GM19467 (cell line): ENCODE measurements around the gene CADPS.

Experiments
- ATAC-seq: cut with Tn5 transposase; IDR thresholded peaks from one replicate; pipeline ENCODE4 v1.9.1; 2021; ENCODE audit warnings: mild to moderate bottlenecking, moderate library complexity; ENCODE audit not compliant: unreplicated experiment

The CADPS gene

DNA sequence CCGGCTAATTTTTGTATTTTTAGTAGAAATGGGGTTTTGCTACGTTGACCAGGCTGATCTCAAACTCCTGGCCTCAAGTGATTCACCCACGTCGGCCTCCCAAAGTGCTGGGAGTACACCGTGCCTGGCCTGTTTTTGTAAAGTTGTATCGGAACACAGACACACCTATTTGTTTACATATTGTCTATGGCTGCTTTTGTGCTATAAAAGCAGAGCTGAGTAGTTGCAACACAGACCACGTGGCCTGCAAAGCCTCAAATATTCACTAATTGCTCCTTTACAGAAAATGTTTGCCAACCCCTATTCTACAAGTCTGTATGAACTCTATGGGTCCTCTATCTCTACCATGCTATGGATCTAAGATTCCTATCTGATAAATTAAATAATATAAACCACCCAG, 175.5 kb downstream of the CADPS start:
- ATAC-seq: no peak

GRCh38 chr3:62696011-62696410, 179.2 kb downstream of the CADPS start:
- ATAC-seq: no peak

DNA sequence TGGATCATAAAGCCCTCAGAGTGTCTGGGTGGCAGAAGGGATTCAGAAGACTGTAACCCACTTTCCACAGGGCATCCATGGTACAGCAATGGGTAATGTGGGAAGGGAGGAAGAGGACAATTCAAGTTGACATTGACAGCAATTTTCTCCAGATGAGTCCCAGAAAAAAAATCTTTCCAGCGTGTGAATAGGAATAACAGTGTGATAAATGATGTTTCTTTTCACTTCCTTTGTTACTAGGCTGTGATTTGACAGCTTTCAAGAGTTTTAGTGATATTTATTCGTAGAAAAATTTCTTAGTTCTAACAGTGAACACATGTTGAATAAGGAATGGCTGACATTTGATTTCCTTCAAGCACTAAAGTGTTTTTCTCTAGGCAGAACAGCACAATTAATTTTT, 186.4 kb downstream of the CADPS start:
- no peak for ATAC-seq

GRCh38 chr3:62688050-62688449, 187.2 kb downstream of the CADPS start:
- ATAC-seq: no peak

GRCh38 chr3:62686503-62687294, 188.5 kb downstream of the CADPS start:
- ATAC-seq: no peak

DNA sequence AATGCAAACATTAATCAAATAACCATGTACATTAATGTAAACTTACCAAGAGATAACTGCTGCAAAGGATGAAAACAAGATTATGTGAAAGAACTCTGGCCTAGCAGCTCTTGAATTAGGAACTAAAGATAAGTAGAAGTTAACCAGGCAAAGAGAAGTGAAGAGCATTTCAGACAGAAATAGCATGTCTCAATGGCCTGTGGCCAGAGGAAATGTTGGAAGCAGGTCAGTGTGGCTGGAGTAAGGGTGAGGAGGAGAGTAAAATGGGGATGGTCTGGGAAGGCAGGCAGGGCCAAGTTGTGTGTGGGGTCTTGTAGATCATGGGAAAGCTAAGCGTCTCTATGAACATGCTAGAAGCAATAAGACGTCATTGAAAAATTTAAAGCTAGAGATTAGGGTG, 192.4 kb downstream of the CADPS start:
- ATAC-seq: no peak

- ATAC-seq: no peak
Observed at GRCh38 chr3:62679988-62680387, 195.2 kb downstream of the CADPS start.

DNA sequence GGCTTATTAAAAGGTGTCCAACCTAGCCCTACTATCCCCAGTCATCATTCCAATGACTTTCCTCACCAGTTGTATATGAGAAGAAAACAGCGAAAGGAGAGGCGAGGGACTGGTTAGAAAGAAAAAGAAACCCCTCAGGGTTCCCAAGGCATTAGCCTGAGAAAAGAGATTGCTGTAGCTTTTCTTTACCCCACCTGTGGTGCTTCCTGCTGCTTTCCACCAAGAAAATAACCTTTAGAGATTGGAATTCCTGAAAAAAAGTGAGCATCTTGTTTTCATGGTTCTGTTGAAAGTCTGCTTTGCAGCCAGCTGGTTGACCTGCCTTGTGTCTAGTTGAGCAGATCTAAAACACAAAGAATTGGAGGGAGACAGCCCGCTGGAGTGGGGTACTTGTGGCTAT, 196.4 kb downstream of the CADPS start:
- ATAC-seq: no peak

GRCh38 chr3:62677926-62678325, 197.3 kb downstream of the CADPS start:
- no peak for ATAC-seq

DNA sequence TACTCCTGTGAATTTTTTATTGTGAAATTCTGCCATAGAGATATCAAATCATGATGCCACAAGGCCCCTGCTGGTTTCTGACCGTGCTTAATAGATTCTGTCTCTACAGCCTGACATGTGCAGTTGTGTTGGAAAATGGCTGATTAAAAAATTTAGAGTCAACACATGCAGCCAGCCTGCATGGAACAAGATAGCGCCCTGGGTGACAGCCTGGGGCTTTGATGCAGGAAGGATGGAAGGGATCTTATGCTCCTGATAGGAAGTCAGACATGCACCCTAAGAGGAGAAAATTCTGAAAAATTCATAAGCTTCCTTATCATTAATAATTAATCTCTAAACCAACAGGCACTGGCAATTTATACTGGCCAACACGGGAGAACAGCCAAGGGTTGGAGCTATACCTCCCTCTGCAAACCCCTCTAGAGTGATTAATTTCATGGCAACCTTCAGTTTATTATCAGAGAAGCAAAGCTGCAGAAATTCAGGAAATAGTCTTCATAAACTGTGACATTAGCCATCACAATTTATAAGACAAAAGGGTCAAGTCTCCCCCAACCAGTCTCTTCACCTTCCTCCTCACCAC, 198.4 kb downstream of the CADPS start:
- no peak for ATAC-seq

DNA sequence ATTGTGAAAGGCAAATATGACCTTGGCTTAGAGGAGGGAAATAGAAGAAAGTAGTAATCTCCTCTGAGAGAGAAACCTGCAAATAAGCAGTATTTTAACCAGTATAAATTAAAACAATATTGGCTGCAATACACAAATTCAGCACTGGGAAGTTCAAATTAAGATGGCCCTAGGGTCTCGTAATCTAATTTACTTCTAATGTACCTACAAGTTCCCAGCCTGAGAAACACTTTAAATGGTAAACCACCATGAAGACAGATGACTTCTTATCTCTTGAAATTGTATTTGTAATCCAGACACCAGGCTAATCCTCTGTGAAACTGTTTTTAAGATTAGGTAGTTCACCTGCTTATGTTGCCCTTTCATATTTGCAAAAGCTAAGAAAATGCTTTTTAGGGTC, 199.7 kb downstream of the CADPS start:
- ATAC-seq: no peak

- ATAC-seq: peak; percentile 9
Observed at GRCh38 chr3:62672988-62673313, 202.3 kb downstream of the CADPS start.

GRCh38 chr3:62672270-62672987, 202.8 kb downstream of the CADPS start:
- peak; percentile 93 for ATAC-seq

DNA sequence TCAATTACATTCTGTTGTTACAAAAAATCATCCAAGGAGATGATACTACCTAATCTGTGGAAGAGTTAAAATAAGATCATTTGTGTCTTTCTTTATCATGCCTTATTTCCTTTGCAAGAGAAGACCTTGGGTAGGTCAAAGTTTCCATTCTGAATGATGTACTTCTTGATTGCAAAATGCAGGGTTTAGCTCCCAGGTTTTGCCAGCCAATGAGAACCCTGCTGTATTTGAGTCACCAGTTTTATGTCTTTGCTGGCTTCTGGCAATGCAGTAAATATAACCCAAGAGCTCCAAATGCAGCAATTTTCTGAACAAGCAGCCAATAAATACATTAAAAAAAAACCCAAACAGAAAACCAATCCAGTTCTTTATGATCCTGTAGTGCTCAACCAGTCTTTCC, 204.9 kb downstream of the CADPS start:
- no peak for ATAC-seq

- no peak for ATAC-seq
Observed at GRCh38 chr3:62669161-62669560, 206.1 kb downstream of the CADPS start.

DNA sequence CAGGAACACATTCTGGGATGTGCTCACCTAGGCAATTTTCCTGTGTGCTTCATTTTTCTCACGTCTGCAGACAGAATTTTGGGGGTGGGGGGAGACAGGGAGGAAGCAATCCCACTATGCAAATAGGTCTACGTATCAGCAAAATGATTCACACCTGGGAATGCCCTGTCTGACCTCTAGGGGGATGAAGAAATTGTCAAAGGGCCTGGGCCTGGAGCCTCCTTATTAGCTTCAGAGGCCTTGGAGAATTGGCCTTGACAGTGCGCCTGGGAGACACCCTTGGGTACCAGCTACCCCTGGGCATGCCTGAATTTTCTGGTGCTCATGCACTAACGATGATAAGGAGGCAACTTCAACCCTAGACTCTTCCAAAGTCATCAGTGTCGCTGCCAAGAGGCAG, 207.5 kb downstream of the CADPS start:
- ATAC-seq: no peak

GRCh38 chr3:62665627-62666437, 209.4 kb downstream of the CADPS start:
- ATAC-seq: peak; percentile 86

- no peak for ATAC-seq
Observed at GRCh38 chr3:62662677-62663076, 212.5 kb downstream of the CADPS start.

DNA sequence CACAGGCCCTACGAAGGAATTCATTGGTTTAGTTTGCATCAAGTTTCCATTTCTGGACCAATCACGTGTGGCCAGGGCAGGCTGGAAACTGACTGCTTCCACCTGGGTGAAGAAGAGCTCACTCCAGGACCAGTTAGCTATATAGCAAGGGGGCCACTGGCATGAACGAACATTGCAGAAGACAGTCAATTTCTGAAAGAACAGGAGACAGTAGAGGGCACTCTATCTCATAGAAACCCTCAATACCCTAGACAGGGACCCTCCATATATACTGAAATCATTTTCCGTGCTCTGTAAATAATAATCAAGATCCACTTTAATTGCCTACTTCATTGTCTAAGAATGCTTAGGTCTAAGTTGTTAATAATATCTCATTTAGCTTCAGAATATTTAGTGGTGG, 215.6 kb downstream of the CADPS start:
- ATAC-seq: no peak

- ATAC-seq: no peak
Observed at GRCh38 chr3:62655691-62656063, 219.5 kb downstream of the CADPS start.

GRCh38 chr3:62655056-62655690, 220.0 kb downstream of the CADPS start:
- ATAC-seq: no peak
